Activated CD4-positive, alpha-beta T cell treated with anti-CD3 and anti-CD28 coated beads, Interleukin-2, amount 50 U/mL, for 1 hour (primary cell): ENCODE measurements around the gene ESRRB.

Experiments
- DNase-seq: peaks from one replicate; pipeline ENCODE4 v3.0.0-alpha.2; 2020

Gene ESRRB

DNA sequence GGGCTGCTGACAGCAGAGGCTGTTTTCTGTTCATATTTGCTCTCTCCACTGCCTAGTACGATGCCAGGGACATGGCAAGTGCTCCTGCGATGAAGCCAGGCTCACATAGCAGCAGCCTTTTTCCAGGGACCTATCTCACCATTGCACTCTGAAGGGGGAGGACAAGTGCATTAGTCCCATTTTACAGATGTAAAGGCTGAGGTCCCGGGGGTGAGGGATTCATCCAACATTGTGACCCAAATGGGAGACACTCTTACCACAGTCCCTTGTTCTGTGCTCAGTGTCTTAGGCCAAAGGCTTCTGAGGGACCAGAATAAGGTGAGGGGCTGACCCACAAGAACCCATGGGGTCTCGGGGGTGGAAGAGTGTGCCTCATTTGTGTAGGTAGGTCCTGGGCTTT is 21.6 kb upstream of the ESRRB start:
- DNase-seq: no peak

DNA sequence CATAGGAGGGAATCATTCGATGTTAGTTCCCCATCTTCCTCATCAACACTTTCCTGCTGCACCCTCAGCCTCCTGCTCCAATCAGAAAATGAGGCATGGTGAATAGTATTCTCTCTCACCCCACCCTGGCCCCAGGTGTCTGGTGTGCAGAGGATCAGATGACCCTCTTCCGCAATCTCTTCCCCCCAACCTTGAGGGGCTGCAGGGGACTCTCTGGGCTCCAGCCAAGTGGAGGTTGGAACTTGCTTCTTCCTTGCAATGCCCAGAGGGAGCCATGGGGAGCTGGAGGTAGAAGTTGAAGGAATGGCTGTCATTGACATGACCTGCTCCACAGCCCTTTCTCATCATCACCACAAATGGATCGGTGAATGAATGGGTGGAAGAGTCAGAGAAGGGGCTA is 20.2 kb upstream of the ESRRB start:
- no peak for DNase-seq

DNA sequence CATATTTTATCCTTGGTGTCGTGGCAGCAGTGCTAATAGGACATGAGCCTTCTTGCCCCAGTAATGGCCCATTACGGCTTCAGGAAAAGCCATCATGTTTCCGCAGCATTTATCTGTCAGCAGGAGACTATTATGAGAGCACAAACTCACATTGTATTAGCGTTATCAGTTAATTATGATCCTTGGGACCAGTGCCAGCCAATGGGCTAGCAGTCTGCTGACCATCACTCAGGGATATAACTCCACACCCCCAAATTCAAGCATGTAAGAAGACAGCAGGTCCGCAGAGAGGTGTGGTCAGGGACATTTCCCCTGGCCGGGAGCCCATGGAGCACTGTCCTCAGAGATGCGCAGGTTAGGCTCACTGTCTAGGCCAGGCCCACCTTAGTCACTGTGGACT is 4.9 kb upstream of the ESRRB start:
- DNase-seq: no peak

DNA sequence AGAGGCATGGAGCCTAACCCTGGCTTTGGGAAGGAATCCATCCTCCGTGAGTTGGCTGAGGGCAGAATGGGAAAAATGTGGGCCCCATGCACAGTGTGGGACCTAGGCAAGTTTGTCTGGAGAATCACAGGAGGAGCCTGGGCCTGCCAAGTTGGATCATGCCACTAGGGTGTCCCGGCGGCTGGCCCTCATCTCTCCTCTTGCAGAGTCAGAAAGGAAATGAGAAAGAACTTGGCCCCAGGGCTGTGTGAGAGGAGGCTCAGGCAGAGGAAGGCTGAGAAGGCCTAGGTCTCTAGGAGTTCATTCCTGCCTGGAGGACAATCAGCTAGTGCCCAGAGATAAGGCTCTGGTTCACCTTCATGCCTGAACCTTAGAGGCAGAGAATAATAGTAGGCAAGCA is 2.5 kb upstream of the ESRRB start:
- DNase-seq: no peak

DNA sequence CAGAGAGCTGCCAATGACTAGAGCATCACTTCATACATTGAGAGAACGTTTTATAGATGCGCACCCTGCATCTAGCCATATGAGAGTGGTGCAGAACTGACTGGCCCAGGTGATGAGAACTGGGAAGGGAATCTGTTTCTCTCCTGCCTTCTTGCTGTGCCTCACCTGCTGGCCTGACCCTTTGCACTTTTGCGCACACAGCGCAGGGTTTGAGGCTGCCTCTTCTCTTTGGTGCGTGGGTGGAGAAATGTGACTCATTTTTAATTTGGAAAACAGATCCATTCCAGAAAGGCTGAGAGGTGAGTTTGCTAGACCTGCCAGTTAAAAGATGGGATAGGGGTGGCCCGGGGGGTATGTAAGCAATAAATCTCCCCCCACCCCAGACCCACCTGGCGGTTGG is 453 bp upstream of the ESRRB start:
- no peak for DNase-seq

DNA sequence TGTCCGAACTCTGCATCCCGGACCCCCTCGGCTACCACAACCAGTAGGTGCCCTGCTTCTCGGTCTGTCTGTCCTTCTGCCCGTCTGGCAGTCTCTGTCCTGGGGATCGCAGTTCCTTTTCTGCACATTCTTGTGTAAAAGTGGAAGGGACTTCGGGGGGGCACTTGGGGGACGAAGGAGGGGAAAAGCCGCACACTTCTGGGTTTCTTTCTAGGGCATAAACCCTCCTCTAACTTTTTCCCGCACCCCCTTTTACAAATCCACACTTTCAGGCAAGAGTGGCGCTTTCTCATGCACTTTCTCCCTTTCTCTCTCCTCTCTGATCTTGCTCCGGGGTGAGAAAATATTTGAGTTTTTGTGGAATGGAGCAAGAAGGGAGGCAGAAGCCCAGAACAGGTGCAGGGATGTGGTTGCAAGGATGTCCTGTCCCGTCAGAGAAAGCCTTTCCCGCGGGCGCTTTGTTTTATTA is 506 bp downstream of the ESRRB start:
- no peak for DNase-seq

DNA sequence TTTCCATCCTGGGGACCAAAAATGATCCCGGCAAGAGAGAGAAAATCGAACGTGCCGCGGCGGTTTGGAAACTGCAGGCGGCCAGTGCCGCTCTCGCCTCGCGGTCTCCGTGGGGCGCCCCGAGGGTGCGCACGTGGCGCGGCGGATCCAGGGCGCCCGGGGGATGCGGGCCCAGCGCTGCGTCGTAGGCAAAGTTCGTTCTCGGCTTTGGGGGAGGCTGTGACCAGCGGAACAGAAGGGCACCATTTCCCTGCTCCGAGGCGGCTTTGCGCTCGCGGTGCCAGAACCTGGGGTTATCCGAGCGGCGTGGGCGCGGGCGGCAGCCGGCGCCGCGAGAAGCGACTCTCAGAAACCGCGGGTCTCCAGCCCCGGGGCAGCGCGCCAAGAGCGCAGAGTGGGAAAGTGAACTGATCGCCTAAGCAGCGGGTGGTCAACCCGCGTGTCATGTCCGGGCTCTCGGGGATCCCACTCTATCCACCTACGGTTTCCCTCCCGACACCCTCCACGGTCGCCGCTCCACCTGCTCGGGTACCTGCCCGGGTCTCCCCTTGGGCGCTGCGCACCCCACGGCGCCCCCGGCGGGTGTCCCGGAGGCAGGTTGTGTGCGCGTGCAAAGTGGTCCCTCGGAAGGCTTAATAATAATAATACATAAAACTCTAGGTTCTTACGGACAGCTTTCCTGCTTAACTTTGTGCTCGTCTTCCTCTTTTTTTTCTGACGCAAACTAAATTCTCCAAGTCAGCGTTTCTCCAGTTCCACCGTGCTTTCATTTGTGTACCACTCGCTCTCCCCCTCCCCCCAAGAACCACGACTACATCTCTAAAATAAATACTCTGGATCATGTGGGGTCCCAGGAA is 1.2 kb downstream of the ESRRB start:
- no peak for DNase-seq

DNA sequence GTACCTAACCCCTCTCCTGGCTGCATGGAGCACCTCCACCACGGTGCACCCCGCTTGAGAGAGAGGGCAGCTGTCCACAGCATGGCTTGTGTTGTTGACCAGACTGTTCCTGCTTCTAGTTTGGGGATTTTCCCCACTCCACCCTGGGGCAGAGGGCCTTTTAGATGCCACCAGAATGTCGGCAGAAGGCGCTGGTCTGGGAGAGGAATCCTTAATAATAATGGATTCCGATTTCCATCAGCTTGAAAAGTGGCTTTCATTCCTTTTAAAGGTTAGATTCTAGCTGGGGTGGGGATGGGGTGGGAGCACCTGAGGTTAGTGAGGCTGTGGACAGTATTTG is 1.8 kb downstream of the ESRRB start:
- DNase-seq: no peak

DNA sequence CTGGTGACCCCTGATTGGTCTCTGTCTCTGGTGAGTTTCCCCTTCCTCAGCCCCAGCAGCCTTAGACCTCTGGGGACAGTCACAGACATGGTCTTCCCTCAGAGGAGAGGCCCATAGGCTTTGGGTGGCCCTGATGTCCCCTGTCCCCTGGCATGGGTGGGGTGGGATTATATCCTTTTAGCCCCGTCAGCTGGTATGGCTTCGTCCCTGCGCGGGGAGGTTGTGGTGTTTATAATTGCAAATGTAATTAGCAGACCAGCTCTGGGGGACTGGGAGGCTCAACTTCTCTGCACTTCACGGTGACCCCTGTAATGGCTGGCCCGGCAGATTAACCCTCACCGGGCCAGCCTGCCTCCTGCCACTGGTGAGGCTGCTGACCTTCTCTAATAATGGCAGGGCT is 5.1 kb downstream of the ESRRB start:
- DNase-seq: no peak

DNA sequence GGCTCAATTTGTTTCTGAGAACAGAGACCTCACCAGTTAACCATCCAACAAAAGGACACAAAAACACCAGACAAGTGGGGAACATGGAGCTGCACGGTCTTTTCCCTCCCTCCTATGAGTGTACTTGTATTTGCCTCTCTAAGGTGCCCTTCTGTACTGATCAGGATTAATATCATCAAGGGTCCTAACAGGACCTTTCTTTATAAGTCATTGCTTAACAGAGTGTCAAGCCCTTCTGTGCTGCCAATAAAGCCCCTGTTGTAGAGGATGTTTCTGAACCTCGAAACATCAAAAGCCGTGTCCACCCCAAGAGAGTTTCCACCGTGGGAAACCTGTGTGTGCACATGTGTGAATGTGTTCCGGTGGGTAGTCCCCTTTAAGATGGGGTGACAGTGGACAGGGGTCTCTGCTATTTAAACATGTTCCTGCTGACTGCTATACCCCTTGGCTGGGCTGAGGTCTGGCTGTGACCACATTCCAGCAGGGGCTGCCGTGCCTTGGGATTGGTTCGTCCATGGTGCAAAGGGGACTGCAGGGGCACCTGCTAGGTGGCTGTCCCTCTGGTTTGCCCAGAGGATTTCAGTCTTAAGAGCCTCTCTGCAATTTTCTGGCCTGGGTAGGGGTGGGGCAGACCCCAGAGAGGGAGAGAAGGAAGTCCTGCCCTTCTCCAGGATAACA is 6.0 kb downstream of the ESRRB start:
- DNase-seq: no peak

DNA sequence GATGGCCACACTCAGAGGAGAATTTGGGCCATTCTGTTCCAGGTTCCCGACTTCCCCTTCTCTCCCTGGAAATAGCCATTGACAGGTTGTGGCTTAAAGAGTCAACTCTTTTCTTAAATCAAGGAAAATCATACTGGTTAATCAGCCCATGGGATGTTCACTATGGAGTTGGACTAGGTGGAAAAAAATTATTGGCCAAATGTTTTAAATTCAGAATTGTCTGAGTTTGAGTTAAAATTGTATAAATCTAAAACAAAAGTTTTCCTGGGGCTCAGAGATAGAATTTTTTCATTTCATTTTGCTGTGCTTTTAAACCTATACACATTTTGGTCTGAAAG is 6.5 kb downstream of the ESRRB start:
- DNase-seq: no peak

DNA sequence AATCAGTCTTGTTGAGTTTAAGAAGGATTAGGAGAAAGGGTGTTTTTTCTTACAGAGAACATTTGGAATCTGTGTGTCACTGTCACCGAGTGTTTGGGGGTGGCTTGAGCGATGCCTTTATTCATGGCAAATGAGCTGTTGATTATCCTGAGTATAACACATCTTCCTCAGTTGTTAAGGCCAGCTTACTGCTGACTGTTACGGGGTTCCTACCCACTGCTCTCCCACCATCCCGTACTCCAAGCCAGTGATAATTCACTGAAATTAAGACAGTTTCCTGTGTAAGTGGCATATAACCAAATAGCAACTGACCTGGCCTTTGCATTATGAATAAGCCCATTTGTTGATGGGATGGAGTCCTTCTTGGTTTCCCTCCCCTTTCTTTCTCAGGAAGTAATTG is 9.5 kb downstream of the ESRRB start:
- DNase-seq: no peak

DNA sequence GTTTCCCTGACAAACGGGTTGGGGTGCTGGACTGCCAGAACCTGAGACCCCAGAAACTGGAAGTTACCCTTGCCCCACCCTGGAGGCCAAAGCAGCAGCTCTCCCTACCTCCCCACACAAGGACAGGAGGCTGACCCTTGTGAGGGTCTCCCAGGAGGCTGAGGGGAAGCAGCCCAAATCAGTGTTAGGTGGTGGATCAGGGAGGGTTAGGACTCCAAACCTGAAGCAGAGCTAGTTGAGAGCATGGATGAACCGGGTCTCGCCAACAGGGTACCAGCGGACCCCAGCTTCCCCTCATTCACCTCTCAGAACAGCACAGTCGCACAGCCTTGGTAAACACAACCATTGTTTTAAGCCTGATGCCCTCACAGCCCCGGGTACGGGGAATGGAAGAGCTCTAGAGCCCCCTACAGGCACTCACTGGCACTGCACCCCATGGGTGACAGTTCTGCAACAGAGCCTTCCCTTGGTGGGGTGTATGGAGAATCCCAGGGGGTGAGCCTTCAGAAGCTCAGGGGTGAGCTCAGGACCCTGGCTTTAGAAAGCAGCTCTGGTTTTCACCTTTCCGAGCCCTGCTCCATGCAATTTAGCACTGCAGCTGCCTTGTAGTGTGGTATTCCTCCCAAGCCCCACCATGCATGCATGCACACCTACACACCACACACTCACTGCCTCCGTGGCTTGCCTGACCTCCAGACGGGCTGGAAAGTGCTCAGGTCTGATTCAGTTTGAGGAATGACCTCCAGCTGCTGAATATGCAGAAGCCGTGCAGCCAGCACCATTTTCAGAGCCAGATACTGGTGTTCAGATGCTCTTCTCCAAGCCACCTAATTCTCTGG is 11.2 kb downstream of the ESRRB start:
- DNase-seq: peak; percentile 47

DNA sequence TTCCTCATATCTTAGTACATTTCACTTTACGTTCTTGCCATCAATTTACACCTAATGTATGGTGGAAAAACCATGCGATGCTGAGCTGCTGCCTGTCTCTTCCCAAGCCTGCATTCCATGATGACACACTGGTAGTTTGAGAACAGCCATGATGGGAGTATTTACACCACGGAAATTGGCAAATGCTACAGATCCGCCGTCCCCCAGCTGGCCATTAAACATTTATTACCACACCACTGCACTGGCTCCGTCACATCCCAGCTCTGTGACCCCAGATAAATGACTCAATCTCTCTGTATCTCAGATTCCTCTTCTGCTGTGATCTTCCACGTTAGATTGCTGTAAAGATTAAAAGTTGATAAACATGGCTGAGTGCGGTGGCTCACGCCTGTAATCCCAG is 13.9 kb downstream of the ESRRB start:
- DNase-seq: no peak

DNA sequence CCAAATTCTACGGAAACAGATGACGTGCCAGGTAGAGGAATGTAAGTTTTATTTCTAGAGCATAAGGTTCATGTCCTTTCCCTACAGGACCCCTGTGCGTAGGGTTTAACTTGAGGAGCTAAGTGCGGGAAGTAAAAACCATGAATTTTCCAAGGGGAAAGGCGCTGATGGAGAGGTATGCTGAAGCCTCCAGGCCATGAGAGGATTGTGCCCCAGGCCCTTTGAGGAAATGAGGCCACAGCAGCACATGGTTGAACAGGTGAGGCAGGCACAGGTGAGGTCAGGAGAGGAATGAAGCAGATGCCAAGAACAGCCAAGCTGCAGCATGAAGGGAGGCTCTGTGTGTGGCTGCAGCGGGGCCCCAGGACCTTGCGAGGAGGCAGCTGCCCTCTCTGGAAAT is 14.7 kb downstream of the ESRRB start:
- DNase-seq: no peak

DNA sequence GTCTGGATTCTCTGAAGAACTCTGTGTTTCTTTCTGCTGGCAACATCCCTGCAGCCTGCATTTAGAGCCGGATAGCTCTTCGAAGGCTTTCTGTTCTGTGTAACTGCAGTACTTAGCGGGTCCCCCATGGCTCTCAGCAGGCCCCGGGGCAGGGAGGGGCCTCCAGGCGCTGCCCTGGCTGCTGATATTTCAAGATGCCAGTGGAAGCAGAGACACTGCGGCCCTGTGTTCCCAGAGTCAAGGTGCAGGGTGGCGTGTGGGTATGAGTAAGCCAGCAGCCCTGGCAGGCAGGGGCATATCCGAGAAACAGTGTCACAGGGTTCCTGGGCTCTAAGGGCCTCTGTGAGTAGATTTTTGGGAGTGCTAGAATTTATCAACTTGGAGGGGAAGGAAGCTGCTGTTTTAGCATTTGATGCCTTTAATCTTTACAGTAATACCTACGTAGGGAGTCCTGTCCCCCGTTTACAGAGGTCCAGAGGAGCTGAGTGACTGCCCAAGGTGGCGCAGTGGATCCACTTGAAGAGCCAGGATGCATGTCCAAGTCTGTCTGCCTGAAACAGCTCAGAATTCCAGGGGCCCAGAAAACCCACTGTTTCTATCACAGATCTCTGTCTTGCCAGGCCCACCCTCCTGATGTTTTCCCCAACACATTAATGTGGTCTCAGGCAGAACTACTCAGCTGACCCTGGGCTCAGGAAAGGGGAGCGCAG is 16.2 kb downstream of the ESRRB start:
- DNase-seq: no peak

DNA sequence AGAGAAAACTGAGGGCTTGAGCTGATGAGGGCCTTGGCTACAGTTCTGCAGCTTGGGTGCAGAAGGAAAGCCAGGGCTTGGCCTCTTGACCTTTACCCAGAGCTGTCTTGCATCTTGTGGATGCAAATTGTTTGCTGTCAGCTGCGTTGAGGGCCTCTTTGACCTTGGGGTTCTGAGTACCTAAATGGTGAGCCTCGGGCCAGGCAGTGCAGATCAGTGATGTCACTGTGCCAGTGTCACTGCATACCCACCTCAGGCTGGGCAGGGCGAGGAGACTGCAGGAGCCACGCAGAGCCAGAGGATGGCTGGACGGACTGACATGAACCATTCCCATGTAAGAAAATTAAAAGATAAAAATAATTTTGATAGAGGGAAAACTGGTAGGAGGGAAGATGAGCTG is 18.6 kb downstream of the ESRRB start:
- DNase-seq: no peak

DNA sequence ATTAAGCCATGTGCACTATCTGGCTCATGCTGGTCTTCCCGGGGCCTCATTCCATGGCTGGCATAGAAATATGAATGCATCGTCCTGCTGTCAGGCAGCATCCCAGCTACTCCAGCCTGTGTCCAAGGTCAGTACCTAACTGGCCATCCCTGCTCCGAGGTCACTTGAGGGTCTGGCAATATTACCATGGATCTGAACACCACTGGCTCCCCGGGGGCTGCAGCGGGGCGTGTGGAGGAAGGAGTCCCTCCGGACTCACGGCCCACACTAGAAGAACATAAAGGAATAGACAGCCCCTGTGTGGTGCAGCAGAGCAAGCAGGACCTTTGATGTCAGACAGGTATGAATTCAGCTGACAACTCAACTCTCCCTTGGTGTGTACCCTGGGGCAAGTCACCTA is 19.2 kb downstream of the ESRRB start:
- no peak for DNase-seq

DNA sequence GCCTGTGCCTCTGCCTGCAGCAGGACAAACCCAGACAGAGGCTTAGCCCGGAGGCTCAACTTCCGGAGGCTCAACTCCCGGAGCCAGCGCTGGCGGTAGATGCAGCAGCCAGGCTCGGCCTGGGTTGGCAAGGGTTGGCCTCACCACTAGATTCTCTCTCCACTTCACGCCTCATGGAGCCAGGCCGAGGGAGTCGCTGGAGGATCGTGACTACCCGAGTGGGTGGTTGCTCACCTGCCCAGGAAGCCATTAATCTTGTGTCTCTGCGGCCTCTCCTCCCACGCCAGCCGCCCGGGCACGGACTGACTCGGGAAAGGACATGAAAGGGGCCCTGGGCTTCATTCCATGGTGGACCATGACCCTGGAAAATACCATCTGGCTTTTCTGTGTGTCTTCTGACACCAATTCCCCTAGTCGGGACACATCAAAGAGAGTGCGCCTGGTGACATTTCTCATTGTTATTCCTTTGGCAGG is 20.8 kb downstream of the ESRRB start:
- no peak for DNase-seq

DNA sequence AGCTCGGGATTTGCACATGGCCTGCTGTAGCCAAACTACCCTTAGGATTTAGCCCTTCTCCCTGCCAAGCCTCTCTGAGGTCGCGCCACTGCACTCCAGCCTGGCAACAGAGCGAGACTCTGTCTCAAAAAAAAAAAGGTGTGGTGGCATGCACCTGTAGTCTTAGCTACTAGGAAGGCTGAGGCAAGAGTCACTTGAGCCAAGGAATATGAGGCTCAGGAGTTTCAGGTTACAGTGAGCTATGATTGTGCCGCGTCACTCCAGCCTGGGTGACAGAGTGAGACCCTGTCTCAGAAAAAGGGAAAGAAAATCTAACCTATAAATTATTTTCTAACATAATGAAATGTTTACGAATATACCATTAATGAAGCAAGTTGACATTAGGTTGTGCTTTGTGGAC is 29.7 kb downstream of the ESRRB start:
- no peak for DNase-seq

DNA sequence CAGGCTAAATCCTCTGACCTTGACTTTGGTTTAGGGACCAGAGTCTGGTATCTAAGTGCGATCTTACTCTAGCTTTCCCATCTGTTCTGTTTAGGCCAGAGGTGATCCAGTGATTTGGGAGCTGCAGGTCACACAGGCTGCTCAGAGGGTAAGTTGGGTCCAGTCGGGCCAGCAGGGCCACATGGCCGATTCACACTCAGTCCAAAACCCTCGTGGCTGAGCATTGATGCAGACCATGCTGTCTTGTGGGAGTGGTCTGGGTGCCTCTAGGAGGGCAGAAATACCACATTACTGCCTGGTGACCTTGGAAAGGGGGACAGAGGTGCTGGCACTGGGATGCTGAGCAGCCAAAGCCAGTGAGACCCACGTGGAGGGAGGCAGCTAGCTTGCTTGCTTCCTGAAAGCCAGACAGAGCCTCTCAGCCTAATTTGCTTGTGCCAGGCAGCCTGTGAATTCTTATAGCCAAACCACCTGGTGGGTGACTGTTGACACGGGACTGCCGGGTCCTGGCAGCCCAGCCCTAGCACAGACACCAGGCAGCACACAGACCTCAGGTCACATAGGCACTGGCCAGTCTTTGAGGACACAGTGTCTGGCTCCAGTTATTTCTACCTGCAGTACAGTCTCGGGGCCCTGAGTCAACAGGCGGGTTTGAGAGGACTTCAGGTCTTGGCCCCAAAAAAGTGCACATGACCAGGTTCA is 31.7 kb downstream of the ESRRB start:
- DNase-seq: no peak

DNA sequence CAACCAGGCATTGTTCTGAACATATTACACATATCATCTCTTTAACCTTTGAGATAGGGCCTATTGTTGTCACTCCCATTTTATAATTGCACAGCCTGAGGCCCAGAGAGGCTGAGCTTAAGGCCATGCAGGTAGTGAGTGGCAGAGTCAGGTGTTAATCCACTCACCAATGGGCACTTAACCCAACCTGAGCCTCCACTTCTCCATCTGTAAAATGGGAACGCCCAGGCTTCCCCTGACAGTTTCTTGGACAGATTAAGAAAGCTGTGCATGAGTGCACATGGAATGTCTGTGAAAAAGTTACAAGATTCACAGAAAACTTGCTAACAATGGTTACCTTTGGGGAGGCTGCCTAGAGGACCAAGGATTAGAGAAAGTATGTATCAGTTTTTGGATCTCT is 32.9 kb downstream of the ESRRB start:
- no peak for DNase-seq

DNA sequence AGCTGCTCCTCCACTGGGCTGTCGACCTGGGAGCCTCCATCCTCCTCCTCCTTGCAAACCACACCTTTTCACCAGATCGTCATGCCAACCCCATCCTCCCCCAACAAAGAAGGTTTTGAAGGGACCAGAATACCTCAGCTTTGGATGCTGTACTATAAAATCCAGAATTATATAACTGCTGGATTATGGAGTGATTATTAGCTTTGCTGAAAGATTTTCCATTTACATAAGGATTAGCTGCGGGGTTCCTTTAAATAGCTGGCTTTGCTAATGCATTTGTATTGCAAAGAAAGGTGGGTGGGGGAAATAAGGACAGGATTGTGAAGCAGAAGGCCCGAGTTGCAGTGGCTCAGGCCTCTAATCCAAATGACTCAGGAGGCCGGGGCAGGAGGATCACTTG is 36.6 kb downstream of the ESRRB start:
- no peak for DNase-seq
